GF-D8 (cell line): Measurements from ENCODE around the gene SH3RF3.

ENCODE experiments used
- DNase-seq: peaks from one replicate; lab custom pipeline; 2025; lab: John Stamatoyannopoulos, UW

Gene SH3RF3

DNA sequence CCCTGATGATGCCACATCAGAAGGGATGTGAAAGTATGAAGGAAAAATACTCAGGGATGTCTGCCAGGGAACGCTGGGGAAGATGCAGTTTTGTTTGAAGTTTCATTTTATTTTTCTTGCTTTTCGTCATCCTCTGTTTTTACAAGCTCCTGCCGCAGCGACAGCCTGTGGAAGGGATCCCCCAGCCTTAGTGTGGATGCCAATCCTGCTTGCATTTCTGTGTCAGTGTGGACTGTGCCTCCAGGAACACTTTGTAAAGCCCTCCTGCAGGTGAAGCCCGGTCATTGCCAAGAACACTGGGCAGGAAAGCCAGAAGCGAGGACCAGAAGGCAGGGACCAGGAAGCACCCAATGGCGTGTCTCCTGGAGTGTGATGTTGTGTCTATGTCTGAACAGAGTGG is 250.5 kb downstream of the SH3RF3 start:
- no peak for DNase-seq

DNA sequence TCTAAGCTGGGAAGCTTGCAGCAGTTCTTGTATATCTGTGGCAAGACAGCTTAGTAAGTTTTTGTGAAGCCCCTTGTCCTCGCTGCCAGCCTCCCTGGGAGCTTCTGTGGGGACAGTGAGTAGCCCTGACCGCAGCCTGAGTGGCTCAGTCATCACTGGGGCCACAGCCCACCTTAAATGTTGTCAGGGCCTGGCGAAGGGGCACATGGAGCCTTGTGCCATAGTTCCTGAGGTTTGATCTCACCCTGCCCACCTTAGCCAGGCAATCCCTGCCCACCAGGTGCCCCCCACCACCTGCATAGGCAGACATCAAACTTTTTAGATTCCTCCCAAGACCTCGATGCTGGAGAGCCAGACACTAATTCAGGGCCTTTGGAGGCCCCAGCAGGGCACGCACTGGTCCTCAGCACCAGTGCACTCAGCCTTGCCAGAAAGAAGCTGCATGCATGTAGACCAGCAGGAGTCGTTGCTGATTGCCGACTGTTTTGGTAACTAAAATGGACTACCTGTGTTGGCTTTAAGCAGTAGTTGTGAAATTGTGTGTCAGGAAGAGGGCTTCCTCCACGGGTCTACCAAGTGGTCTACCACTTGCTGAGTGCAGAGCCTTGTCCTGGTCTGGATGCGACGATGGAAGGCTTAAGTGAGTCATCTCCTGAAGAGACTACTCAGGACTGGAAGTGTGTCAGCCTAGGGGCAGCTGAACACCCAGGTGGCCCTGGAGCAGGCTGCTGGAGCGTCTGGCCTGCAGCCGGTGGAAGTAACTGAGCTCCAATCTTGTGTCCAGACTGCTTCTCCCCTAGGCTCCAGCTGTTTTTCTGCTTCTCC is 251.7 kb downstream of the SH3RF3 start:
- DNase-seq = no peak

DNA sequence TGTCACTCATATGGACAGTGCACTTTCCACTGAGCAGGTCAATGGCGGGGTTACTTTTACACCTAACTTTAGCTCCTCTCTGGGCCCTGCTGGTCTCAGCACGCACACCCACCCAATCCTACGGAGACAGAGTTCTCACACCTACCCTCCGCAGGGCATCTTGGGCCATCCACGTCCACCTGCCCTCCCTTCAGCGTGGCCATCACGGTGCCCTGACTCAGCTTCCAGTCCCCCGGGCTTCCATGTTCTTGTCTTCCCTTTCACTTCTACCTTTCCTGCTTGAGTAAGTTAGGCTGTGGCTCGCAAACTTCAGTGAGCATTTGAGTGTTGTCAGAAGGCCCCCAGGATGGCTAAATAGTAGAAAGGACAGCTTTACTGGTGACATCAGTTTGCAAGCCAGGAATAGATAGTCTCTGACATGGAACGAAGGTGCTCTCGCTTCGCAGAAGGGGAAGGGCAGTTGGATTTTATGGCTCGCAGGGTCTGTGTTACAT is 252.4 kb downstream of the SH3RF3 start:
- no peak for DNase-seq

DNA sequence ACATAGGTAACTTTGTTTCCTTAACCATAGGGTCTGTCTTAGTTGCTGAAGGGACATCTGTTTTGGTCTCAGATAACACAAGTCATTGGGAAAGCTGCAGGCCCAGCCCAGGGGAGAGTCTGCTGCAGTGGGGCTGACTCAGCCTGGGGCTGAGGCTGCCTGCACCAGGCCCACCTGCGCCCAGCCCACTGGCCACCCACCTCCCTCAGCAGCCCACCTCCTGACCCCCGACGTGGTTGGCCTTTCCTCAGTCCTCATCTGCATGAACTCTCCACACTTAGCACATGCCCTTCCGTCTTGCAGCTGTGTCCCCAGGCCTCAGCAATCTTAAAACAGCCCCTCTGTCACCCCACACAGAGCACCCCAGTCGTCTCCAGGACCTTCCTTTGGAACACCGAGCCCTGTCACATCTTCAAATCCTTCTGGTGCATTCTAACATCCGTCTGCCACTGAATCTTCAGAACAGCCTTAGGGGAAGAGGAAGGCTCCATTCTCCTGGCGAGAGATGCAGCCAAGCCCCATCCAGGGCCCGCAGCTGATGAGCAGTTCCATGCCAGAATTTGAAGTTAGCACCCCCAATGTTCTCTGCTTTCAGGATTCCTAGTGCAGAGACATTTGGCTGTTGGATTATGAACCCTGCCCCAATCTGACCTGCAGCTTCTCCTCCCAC is 253.4 kb downstream of the SH3RF3 start:
- DNase-seq = no peak

DNA sequence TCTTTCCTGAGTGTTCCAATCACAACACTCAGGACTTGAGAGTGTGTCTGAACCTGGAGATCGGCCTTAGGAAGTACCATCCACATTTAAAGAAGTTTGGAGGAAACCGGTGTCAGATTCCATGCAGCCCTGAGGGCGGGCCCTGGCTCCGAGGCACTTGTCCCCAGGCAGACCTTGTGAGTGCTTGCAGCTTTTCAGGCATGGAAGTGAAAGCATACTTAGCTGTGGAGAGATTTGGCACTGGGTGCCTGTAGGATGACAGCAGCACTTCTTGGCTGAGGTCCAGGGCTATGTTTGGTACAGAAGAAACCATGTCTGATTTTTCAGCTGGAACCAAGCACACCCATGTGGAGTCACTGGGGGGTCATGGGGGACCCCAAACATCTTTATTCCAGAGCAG is 253.9 kb downstream of the SH3RF3 start:
- no peak for DNase-seq

DNA sequence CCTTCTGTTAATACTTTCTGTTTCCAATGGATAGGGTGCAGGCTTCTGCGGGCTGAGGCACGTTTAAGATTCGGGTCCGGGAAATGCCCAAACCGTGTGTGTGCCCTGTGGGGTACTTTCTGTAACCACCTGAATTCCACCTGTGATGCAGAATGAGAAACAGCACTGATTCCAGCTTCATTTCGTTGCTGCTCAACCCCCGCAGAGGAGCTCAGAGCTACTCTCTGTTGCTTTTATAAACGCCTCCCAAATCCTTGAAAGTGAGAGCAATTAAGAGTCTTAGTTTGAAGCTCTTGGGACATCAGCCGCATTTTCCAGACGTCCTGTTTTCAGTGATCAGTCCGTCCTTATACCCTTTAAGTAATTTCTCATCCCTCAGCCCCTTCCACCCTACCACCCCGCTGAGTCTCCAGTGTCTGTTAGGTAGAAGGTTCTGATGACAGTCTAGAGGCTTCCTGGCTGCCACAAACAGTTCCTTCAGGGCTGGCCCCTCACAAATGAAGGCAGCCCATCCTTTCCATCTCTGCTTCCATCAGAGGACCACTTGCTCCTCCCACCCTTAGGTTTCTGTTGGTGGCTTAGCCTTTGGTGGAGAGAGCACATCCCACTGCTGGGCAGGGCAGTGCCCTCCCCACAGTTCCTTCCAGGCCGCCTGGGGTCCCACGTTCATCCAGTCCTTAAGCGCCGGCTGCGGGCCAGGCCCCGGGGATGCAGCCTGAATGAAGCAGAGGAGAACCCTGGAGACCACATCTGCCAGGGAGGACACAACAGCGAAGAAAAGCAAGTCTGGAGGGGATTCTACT is 254.7 kb downstream of the SH3RF3 start:
- DNase-seq = no peak

DNA sequence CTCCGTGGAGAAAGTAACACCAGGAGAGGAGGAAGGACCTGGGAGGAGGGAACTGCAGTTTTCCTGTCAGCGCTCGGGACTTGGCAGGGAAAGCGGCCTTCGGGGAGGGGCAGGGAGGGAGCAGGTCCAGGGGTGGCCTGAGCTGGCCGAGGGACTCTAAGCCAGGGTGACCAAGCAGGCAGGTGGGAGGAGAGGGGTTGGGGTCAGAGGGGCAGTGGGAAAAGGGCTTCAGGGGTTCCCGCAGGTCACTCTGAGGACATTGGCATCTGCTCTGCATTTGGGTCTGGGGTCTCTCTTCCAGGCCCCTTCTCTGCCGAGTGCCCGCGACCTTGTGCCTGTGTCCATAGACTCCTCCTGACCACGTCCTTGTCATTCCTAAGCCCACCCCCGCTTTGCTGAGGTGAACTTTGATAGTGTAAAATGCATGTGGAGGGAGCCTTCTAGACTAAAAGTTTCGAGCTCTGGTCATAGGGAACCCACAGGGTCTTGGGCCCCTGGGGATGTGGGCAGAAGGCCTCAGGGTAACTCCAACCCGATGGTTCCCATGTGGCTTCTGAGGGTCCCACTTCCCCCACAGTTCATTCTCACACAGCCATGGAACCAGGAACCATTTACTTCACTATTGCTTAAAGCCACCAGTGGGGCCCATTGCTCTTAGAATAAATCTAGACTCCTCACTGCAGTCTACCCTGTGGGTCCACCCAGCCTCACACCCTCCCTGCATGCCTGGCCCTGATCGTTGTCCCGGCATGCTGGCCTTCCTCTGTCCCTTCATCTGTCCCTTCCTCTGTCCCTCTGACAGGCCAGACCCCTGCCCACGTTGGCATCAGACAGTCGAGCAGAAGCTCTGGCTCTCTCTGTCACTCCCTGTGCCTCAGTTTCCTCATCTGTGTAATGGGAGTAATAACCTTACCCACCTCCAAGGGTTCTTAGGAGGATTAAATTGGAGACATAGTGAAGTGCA is 255.6 kb downstream of the SH3RF3 start:
- DNase-seq = no peak

DNA sequence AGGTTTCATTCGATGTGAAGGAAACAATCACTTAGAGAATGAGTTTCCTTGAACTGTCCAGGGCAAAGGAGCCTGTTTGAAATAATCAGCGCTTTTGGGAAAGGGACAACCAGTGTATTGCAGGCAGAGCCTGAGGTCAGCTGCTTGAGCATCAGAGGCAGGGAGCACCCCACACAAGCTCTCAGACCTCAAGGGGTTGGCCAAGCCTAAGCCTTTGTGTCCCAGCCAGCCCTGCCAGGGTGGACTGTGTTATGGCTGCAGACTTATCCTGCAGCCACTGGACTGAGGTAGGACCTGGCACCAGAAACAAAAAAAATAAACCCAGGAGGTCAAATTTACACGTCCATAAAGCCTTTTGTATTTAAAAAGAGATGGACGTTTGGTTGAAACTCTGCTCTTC is 256.5 kb downstream of the SH3RF3 start:
- DNase-seq = no peak

DNA sequence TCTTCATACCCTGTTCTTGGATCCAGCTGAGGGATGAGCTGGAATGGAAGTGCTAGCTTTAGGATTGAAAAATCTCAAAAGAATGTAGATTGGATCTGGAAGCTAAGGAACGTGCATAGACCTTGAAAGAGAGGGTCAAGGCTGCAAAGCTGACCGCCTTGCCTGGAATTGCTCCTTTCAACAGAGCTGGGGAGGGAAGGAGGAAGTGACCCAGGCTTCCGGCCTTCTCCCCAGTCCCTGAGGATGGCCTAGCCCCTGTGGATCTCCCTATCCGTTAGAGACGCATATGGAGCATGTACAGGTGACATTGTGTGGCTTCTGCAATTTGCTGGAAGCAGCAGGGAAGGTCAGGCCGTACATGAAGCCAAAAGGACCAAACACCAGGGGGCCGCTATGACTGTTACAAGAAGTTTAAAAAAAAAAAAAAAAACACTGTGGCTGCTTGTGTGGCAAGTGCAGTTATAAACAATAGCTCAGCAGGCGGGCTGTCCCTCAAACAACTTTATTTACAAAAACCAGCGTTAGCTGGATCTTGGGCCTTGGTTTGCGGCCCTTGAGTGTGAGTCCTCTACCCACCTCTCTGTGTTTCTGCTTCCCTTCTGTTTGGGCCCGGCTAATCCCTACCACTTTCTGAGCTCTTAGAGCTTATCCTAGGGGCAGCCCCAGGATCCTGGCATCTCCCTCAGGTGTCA is 257.1 kb downstream of the SH3RF3 start:
- DNase-seq = no peak

DNA sequence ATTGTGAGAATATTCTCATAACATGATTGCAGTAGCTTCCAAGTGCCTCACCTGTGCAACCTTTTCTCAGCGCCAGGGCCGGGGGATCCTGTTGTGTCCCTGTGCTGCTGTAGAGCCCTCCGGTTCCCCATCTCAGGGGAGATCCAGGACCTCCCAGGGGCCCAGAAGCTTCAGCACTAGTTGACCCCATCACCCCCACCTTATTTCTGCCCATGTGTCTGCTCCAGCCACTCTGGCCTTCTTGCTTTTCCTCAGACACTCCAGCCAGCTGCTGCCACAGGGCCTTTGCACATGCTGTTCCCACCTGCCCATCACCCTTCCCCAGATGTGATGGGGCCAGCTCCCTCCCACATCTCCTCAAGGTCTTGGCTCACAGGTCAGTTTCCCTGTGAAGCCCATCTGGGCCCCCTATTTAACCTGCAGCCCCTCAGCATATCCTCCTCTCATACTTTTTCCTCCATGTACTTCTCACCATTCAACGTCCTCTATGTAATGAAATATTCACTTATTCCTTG is 258.3 kb downstream of the SH3RF3 start:
- DNase-seq = no peak

DNA sequence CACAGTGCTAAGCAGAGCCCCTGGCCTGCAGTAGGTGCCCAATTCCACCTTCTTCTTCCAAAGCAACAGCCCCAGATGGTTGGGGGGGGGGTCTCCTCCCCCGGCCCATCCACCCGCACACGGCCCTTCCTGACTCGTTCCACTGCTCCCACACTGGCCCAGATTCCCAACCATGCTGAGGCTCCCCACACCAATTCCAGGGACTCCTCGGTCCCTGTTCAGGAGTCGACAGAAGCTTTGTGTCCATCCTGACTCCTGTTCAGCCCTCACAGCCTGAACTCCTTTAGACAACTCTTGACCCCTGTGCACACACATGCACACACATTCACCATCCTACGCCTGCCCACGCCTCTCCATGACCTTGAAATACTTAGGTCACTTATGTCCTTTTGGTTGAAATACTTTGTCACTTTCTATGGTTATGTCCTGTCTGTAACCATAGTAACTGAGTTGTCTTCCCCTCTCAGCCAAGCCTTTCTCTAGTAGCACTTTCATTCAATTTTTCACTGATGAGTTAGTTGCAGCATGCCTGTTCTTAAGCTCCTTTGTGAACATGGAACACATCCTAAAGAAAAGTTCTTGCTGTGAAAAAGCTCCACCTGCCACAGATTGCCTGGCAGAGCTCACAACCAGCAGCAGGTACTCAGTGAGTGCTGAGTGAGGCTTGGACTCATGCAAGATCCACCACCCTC is 258.9 kb downstream of the SH3RF3 start:
- DNase-seq = no peak

DNA sequence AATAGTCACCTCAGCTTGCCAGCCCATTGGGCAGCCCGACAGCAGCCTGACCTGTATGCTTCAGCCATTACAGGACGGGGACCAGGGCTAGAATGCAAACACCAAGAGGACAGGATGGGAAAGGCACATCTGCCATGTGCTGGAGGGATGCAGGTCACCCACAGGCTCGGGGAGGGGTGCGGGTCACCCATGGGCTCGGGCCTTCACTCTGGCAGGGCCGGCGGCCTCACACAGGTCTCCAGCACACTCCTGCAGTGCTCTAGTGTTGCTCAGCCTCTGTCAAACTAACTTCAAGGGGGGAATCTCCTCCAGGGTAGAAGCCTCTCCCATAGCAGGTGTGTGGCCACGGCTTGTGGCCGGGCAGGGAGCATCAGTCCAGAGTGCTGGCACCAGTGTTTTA is 262.2 kb downstream of the SH3RF3 start:
- DNase-seq = no peak

DNA sequence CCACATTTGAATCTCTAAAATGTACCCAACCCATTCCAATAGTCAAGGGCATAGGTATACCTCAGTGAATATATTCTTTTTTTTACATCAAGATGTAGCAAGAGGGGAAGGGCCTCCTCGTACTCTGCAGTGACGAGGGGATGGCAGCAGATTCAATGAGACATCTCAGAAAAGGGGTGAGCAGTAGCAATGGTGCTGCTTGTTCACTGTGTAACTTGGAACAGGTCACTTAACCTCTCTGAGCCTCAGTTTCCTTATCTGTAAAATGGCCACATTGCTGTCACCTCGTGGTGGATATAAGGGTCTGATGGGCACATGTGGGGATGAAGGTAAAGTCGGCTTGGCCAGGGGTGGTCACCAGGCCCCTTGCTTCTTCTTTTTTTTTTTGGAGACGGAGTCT is 263.1 kb downstream of the SH3RF3 start:
- no peak for DNase-seq

DNA sequence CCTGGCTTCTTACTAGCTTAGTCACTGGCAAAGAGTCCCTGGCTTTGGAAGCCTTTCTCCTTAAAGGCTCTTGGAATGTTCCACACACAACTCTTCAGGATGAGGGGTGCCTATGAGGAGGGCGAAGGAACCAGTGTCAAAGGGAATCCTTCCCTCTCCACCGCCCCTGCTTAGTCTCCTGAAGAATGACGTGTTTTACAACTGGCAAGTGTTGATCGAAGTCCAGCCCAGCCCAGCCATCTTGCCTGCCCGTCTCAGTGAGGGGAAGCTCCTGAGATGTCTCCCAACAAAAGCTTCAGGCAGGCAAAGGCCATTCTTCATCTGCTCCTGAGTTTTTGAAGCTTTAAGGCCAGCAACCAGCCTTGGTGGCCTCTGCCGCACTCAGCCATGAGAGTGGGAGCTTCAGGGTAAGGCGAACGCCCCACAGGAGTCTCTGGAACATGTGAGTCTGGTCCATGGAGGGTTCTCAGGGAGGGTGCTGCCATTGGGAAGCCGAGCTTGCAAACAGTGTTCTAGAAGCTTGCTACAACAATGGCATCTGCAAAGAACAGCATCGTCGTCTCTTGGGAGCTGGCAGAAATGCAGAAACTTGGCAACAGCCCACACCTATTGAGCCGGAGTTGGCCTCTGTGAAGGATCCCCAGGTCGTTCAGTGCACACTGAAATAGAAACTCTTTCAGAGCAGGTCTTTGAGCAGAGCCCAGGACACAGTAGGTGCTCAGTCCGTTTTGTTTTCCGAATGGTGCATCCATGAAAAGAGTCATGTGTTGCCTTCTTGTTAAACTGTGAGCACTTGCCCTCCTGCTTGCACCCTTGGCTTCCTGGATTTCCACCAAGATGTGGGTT is 264.0 kb downstream of the SH3RF3 start:
- DNase-seq = no peak

DNA sequence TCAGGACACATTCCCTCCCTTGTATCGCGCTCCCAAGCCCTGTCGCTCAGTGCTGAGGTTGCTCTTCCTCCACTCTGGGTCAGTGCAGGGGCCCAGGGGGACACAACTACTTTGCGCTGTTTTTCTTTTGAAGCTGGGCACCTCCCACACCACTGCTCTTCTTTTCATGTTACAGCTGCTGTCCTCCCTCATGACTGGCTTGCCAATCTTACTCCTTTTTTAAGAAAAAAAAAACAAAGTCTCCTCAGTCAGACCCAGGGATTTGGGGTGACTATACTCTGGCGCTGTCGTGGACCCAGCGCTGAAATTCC is 264.6 kb downstream of the SH3RF3 start:
- DNase-seq = no peak

DNA sequence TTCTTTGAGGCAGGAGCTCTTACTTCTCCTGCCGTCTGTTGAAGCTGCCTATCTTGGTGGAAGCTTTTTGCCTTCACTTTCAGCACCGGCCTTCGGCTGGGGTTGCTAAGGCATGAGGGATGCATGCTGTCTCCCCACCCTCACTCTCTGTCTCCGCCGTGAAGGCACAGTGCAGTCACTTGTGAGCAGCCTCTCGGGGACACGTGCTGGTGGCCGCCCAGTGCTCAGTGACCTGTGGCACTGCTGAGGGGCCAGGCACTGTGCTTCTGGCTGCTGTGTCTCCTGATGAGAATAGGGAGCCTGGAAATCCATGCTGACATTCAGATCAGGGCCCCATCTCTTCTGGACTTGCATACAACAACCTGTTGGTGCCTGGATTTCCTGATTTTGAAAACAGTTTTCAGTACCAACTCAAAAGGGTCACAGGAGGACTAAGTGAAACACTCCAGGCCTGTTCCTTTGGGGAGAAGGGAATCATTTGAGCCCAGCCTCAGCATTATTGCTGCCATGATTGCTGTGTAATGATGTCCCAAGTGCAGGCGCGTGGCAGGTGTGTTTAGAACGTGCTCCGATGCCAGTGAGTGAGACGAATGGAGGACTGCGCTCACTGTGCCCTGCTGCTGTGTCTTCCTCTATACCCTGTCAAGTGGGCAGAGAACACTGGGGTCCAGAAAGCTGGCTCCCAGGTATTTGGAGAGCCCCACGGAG is 266.6 kb downstream of the SH3RF3 start:
- no peak for DNase-seq

DNA sequence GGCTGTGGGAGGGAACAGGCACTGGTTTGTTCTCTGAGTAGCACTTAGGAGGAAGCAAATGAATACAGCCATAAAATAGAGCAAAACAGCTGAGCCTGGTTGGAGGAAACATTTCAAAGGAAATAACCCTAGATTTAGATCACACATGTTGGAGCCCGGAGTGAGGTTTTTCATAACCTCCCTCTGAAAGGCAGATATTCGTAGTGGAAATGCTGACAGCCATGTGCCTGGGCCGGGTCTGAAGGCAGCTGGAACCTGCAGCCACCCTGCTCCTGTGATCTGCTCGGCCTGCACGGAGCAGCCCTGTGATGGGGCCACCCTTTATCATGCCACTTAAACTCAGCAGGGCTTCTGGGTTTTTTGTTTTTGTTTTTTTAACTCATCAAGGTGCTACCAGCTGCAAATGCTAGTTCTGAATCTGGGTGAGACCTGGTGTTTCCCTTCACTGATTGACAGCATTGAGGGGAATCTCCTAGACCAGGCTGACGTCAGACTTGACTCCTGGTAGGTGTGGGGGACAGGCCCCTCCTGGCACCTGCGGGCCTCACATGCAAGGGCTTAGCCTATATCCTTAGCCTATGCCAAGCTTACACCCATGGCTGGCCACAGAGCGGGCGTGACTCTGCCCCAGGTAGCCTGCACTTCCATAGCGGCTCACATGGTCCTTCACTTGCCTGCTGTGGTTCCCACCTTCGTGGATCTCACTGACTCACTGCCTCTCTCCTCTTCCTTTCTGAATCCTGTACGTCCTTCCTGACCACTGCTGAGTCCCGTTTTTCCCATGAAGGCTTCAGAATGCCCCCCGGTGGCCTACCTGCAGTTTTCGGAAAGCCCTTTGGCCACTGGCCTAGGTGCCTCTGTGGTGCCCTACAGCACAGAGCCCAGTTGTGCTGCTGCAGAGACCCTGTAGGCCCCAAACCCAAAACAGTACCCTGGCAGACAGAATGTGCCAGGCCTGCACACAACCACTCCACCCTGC is 267.5 kb downstream of the SH3RF3 start:
- no peak for DNase-seq
